GM19328 (cell line): ENCODE data around the gene CLCN1.

Experiments
- ATAC-seq: cut with Tn5 transposase; IDR thresholded peaks from one replicate; pipeline ENCODE4 v1.9.1; 2021; ENCODE audit warnings: mild to moderate bottlenecking, moderate library complexity; ENCODE audit not compliant: unreplicated experiment

Gene CLCN1

DNA sequence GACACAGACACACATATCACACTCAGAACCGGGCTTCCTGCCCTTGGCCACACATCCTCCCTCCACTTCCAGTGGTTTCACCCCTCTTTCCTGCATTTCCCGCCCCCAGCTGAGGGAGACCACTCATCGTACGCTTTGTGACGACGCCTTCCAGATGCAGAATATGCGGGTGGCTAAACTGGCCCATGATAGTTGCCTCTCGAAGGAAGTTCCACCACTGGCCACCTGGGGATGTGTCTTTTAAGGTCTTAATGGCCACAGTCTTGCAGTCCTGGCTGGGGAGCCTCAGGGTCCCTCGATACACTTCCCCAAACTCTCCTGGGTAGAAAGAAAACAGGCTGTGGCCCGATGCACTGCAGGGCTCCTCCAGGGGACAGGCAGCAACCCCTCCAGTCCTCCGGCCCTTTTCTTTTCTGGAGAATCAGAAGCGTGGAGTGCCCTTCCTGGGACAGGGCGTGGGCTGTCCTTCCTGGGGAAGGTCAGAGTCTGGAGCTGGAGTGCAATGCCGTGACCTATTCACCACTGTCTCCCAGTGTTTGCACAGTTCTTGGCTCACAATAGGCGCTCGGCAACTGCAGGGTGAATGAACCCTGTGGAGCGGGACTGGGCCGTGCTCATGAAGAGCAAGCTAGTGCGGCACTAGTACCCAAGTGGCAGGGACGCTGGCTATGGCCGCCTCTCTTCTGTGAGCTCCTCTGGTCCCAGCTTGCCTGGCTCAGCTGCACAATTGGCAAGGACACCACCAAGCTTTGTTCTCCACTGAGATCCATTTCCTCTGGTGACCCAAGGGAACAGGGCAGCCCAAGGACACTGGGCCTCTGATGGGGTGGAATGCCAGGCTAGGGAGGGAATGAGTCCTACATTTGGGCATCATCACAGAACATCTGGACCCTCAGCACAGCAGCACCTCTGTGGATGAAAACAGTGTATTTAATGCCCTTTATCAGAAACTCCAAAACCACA is 79.6 kb downstream of the CLCN1 start:
- ATAC-seq: no peak

DNA sequence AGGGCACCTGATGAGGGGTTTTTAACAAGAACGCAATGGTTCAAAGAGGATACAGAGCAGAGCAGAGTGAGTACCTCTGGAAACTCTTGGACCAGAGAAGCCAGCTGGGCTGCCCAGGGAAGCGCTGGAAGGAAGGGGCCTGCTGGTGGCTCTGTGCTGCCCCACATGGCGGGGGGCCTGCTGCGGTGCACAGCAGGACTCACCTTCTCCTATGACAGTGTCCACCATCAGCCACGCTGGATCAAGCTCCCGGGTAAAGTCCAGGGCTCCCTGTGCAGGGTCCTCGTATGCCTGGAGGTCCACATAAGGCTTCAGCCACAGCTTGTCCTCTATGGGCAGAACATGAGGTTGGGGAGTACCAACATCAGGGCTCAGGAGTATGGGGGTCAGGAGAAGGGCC is 80.3 kb downstream of the CLCN1 start:
- ATAC-seq: no peak

DNA sequence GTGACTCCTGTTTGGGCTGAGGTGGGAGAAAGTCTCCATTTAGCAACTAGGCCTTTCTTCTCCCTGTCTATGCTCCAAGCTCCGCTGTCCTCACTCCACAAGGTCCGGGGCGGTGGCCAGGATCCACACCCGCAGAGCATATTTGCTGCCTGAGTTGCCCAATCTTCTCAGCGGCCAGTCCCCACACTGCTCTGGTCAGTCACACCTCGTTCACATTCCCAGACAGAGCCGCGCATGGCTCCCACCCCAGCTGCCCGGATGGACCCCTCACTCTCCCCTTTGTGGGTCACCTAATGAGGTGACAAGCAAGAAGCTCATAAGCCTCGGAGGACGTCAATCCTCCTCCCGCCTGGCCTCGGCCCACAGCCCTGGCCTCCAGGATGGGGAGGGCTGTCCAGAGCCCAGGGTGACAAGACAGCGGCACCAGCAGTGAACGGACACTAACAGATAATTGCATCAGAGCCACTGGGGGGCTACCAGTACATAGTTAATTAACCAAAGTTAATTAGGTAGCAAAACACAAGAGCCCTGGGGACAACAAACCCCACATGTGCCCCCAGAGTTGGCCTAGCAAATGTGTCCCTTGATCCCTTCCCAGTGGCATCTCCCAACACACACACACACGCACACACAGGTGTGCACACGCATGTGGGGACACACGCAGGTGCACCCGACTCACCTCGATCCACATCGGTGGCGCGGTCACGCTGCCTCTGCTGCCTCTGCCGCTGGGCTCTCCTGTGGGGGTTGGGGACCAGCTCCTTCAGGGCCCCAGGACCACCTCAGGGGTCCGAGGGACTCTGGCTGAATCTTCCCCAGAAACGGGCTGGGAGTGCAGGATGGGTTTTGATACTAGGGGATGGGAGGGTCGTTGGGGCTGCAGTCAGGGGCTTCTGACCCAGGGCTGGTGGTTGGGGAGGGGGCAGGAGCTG is 81.0 kb downstream of the CLCN1 start:
- ATAC-seq: no peak

DNA sequence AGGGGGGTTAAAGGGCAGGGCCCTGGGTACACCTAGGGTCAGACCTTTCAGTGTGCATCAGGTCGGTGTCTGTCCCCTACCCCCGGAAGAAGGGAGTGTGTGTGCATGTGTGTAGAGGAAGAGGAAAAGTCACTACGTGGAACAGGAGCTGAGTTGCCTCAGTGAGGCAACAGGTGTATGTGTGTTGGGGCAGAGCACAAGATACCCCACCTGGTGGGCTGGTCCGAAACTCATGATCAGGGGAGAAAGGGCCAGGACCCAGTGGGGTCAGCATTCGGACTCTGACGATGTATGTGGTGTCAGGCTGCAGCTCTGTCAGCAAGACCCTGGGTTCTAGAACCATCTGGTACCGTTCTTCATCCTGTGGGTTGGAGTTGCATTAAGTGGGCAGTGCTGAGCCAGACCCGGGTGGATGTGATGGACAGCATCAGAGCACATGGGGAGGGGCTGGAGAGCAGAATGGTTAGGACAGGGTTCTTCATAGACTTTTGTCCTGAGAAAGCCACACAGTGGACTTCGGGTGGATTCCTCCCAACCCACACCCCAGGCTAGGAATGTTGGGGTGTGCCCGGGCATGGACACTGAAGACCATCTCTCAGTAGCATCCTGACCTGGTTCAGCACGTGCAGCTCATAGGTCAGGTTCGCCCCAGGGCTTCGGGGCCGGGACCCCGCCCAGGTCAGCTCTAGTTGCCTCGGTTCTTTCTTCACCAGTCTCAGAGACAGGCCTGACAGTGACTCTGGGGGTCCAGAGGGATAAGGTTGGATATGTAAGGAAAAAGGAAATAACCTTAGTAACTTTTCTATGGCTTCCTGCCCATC is 82.0 kb downstream of the CLCN1 start:
- ATAC-seq: no peak

DNA sequence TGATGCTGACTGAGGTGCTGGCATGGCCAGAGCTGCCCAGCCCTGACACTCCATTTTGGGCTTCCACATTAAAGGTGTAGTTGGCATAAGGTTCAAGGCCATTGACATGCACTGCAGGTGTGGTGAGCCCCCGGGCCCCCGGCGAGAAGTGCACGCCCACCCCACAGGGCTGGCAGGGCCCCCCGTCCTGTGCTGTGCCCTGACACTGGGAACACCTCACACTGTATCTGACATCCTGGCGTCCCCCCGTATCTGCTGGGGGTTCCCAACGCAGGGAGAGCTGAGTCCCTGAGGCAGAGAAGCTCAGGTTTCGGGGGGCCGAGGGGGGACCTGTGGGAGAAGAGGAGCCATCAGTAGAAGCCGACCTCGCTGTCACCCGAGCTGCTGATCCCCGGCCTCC is 82.7 kb downstream of the CLCN1 start:
- no peak for ATAC-seq

DNA sequence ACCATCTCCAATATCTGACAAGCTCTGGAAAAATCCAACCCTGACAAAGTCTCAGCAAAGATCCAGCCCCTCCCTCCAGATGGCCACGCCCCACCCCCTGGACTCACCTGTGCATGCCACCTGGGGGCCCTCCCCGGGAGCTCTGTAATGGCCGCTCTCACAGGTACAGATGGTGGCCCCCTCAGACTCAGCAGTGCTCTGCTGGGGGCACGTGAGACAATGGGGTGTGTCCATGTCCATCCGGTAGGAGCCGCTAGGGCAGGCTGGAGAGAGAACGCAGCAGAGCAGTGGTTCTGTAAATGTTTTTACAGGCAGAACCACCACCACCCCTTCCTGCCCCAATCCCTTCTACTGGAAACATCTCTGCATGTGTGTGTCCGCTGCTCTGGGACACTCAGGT is 83.2 kb downstream of the CLCN1 start:
- ATAC-seq: no peak

DNA sequence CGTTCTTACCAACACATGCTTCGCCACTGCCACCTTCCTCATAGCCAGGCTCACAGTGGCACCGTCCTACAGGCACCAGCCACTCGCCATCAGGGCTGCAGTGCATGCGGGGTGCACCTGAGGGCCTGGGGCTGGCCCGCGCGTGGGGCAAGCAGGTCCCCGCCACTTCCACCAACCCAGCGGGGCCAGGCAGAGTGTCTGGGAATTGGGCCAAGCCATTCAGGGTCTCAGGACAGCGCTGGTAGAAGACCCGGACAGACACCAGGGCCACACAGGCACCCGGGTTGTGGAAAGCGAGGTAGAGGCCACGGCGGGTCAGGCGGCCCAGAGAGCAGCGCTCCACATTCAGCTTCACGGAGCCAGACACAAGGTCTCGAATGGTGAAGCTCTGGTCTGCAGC is 83.7 kb downstream of the CLCN1 start:
- no peak for ATAC-seq

DNA sequence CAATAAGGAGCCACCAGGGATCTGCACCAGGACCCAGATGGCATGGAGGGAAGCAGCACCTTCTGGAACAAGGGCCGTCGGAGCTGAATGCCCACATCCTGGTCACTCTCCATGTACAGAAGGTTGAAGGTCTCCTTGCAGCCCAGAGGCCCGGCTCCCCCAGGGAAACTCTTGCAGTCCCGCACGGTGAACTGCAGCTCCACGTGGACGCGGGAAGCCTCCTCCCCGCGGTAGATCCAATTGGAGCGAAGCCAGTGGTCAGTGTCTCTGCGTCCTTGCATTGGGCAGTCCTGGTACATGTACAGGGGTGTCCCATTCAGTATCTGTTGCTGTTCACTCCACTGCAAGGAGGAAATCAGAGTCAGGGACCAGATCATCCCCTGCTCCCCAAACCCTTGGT is 85.4 kb downstream of the CLCN1 start:
- no peak for ATAC-seq
